ENCODE data around the gene NELFCD. TPM values are rescaled to one million over a fixed set of nuclear protein-coding genes. Genes with fewer than 3 reads are reported as not detected.

NELFCD gene
- total RNA-seq, 1 experiment from 2014 or later: 82.8 TPM

DNA sequence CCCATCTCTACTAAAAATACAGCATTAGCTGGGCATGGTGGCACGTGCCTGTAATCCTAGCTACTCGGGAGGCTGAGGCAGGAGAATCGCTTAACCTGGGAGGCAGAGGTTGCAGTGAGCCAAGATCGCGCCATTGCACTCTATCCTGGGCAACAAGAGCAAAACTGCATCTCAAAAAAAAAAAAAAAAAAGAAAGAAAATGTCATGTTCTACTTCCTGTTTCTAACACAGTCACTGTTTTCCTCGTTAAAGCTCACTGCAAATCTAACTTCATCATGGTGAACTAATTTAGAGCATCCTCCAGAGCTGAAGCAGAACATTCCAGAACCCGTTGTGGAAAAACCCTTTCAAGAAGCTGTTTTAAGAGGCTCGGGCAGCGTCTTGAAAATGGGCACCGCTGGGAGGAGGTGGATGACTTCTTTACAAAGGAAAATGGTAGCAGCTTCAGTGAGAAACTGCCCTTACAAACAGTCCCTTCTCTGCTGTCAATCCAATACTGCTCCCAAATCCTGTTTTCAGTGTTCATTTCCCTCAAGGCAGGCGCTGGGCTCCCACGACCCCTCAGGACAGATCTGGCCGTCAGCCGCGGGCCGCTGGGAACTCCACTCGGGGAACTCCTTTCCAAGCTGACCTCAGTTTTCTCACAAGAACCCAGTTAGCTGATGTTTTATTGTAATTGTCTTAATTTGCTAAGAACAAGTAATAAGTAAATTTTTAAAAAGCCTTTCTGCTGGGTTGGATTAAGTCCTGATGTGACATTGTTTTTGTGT, 13.5 kb downstream of the NELFCD start:
- DNase-seq (ENCODE audit: low read depth): no peak

DNA sequence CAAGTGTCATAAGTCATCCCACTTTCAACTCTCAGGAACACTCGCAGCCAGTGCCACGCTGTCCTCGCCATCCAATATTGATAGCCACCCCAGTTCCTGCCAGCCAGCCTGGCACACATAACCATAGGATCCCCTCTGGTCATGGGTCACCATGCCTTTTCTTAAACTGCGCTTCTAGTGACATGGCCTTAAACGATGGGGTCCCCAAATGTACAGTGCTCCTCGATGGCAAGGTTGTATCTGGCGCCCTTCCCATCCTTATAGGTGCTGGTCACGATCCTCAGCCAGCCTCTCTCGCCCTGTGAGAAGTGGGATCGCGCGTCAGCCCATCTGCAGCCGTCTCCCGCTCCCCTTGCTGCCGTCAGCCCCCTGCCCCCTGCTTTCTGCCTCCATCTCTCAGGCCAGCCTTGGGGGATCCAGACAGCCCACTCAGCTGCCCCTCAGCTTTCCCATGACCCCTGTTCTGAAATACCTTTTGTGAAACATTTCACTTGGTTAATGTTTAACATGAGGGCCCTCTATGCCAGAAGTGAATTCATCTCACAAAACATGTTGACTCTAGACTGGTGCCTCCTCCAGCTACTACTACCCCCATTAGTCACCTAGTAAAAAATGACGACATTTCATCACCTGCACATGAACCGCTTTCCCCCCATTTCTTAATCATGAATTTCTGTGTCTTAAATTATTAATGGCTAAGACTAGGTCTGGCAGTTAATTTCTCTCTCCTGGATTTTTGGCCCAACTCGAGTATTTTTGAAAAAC, 14.6 kb downstream of the NELFCD start:
- no peak for DNase-seq (ENCODE audit: low read depth)

DNA sequence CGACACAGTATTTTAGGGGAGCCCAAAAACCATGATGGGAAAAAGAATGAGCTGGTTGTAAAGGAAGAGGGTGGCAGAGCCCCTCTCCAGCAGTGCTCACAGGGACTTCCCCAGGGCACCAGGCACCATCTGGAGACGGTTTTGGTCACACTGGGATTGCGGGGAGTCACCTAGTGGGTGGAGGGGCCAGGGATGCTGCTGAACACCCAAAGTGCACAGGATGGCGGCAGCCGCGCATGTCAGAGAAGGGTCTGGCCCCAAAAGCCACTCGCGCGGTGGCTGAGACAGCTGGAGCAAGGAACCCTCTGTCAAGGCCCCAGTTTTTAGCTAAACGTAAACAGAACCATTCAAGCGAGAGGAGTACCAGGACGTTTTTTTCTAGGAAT, 15.2 kb downstream of the NELFCD start:
- no peak for DNase-seq (ENCODE audit: low read depth)

DNA sequence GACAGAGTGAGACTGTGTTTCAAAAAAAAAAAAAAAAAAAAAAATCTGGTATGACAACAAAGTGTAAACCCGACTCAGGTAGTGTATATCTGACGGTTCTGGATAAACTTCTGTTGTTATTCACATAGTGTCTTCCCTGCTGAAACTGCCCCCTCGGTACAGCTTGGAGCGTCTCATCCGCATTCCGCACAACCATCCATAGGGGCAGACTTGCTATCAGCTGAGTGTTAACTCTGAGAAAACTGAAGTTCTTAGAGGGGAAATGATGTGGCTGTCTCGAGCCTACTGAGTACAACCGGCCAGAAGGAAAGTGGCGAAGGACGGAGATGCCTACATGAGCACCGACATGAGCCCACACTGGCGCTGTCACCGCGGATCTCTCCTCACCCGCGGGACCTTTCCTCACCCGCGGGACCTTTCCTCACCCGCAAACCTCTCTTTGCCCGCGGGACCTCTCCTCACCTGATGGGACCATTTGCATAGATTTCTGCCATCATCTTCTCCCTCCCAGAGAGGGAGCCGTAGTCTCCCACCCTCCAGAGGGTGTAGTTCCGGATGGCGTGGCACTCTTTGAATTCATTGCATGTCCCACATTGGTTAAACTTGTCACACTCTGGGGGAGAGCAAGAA, 16.2 kb downstream of the NELFCD start:
- DNase-seq (ENCODE audit: low read depth): no peak

DNA sequence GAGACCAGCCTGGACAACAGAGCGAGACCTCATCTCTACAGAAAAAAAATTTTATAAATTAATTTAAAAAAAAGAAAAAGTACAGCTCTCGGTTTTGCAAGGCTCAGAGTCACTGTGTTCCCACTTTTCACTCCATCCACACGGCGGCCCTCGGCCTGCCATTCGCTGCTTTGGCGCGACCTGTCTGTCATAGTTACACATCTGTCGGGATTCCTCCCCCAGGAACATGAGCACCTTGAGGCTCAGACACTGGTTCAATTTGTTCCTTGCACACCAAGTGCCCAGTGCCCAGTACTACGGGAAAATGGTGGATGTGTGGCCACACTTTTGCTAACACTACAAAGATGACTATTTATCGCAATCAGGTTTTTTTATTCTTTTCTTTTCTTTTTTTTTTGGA, 17.6 kb downstream of the NELFCD start:
- DNase-seq (ENCODE audit: low read depth): no peak

DNA sequence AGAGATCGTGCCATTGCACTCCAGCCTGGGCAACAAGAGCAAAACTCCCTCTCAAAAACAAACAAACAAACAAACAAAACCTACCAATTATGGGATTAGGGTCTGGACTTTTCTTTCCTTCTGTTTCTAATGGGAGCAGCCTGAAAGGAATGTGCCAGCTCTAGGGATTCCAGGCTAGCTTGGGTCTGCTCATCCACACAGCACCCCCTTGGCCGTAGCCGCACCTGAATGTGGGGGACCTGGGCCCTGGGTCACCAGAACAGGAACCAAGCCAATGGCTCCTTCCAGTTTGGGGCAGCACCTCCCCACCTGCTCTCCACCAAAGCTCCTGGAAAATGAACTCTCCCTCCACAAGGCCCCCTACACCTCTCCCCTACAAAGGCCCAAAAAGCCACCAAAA, 19.3 kb downstream of the NELFCD start:
- DNase-seq (ENCODE audit: low read depth): no peak

DNA sequence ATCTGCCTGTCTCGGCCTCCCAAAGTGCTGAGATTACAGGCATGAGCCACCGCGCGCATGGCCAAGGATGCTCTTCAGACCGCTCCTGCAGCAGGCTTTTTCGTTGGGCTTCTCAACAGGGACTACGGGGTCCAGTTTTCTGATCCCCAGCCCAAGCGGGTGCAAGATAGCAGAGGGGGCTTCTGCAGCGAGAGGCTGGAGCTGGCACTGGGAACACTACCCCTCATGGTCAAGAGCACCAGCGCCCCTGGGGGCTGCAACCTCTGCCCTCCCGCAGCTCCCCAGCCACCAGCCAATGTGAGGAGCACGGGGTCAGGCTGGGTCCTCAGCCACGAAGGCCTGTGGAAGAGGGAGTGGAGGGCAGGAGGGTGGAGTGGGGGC, 20.0 kb downstream of the NELFCD start:
- DNase-seq (ENCODE audit: low read depth): no peak

DNA sequence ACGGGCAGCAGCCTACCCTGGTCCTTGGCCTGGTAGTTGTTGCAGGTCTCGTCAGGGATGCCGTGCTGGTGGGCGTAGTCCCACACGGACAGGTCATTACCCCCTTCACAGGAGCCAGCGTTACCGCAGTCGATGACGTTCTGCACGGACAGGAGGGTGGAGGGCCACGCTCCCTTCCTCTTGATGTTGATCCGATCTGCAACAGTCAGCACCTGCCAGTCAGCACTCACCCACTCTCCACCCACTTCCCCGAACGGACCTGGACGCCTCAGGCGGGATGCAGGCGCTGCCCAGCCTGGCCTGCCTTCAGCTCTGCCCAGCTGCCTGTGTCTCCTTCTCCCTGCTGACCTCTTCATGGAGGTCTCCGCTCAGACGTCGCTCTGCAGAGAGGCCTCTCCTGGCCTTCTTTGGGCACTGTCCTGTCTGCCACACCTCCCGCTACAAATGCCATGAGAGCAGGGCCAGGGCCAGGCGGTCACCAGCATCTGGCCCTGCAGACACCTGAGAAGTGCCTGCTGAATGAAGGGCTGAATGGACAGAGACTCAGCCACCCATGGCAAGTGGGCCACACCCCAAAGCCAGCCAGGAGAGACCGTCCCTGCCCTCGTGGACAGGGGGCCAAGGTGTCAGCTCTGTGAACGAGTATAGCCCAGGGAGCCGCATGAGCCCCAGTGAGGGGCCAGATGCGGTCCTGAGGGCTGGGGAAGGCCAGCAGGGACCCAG, 20.6 kb downstream of the NELFCD start:
- DNase-seq (ENCODE audit: low read depth): no peak

DNA sequence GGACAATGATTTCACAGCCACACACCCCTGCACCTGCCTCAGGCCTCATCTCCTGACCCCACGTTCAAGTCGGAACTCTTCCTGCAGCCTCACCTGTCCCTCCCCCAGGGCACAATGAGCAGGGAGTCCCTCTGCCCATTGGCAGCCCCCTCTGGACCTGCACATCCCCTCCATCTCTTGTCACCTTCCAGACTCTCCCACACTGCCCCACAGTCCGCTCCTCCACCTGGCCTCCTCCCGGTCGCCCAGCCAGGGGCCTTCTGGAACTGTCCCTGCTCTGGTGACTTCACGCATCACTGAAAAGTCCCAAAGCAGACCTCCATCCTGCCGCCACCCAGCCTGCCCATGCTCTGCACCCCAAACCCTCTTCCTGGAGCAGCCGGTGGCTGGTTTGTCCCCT, 21.3 kb downstream of the NELFCD start:
- DNase-seq (ENCODE audit: low read depth): no peak

DNA sequence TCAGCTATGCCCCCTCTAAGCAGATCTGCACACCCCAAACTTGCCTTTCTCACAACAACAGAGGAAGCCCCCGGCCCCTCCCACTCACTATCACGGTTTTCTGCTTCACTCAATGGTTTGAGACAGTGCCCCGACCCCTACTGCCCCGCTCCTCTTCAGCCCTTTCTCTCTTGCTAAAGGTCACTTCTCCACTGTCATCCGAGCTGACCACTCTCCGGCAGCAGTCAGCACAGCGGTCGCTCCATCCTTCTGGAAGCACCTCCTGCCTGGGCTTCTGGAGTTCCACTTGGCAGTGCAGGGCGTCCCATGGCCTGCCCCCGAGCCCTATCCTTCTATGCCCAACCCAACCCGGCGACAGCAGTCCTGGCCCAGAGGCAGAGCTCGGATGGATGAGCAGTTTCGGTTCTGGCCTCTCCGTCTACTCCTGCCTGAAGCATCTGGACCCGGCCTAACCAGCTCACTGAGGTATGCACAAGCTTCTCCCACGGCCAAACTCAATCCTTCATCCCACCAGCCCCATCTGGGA, 21.9 kb downstream of the NELFCD start:
- no peak for DNase-seq (ENCODE audit: low read depth)

DNA sequence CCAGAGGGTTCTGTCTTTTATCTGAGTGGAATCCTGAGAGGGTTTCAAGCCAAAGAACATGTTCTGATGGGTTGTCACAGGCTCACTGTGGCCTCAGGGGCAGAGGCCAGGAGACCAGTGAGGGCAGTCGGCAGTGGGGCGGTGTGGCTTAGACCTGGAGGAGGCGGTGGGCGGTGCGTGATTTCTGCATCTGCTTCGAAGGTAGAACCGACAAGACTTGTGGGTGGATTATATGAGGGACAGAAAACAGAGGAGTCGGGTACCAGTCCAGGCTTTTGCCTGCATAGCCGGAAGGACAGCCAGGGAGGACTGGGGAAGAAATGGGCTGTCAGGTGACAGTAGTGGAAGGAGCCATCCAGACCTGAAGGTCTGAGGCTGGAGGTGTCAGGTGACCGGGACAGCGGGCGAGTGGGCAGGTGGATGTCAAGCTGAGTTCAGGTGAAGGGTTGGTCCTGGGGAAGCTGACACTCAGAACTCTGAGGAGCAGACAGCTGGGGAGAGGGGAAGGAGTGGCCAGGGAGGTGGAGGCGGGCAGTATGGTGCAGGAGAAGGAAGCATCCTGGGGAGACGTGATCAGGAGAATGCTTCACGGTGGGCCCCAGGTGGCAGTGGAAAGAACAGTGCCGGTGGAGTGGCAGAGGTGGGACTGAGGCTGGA, 22.9 kb downstream of the NELFCD start:
- DNase-seq (ENCODE audit: low read depth): no peak

DNA sequence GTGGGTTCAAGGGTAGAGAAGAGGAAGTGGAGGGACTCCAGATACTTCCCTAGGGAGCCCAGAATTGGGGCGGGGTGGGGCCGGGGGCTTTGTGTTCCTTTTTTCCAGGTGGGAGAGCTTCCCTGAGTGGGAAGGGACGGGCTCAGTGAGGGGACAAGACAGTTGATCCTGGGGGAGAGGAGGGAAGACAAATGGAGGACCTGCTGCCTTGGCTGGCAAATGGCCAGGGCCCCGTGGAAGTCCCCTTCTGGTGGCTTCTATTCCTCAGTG, 23.4 kb downstream of the NELFCD start:
- no peak for DNase-seq (ENCODE audit: low read depth)

DNA sequence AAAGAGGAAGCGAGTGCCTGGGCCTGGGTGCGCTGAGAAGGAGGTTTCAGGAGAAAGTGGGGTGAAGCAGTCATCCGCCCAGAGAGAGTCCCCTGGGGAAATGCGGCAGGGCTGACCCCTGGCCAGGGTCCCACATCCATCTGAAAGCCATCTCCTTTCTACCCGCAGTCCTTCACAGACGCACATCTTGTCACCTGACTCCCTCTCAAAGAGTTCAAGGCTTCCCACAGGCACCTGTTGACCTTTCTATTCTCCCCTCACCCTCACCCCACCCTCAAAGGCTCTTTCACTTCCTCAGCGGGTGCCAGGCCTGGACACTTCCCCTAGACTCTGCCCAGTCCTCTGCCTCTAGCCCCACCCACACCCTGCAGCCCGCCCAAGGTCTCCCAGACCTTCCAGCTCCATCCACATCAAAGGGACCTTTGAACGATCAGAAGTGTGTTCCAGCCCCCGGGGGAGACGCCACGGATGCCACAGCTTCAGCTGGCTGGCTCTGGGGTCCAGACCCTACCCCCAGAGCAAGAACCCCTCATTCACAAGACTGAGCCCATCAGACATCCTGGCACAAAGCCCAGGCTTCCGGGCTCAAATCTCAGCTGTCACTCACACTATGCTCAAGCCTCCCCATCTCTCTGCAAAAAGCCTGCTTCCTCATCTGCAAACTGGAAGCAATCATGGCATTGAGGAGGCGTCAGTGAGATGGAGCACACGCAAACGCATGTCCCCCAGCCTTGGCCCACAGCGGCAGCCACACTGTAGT, 23.9 kb downstream of the NELFCD start:
- DNase-seq (ENCODE audit: low read depth): peak; percentile 60

DNA sequence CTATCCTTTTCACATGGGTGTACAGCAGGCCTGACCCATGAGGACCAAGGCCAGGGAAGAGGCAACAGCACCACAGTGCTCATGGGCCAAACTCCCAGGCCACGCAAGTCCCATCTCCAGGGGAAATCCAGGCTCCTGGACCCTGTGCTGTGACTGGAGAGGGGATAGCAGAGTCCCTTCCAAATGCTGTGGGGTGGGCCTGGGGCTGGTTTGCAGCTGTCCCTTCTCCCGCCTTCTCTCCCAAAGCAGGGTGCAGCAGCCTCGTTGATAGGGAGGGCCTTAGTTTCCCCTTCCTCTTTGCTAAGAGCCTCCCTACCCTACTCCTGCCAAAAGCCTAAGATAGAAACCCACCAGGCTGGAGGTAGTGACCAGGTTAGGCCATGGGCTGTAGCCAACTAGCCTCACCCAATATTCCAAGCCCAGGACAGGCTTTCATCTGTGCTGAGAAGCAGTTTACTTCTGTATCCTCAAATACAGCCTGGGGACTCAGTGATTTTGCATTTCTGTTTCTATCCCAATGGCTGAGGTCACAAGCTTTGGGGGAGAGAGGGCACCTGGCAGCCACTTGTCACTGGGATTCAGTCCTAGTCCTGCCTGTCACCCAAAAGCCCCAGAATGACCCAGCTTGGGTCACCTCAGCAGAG, 24.6 kb downstream of the NELFCD start:
- no peak for DNase-seq (ENCODE audit: low read depth)

DNA sequence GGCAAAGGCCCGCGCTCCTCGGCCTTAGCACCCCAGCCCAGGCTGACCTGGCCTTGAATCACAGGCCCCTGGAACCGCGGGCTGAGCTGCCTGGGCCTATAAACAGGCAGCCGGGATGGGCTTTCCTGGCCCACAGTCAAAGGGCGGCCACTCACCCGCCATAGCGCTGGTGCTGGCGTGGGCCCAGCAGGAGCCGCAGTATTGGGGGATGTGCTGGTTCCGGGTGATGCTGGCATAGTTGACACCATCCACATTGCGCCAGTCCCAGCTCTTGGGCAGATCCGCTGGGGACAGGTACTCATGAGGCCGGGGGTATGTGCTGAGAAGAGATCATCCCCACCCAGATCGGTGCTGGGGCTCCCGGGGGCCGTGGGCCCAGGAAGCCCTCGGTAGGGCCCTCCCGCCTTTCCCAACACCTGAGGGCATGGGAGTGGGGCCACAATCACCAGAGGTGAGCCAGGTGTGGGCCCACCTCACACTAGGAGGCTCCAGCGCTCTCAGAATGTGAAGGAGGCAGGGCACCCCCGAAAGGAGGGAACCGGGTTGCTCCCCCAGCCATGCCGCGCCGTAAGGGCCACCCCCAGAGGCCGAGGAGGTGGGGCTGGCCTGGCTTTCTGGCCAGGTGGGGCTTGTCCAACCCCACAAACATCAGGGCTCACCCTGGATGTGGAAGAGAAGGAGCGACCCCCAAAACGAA, 25.3 kb downstream of the NELFCD start:
- peak; percentile 65 for DNase-seq (ENCODE audit: low read depth)

DNA sequence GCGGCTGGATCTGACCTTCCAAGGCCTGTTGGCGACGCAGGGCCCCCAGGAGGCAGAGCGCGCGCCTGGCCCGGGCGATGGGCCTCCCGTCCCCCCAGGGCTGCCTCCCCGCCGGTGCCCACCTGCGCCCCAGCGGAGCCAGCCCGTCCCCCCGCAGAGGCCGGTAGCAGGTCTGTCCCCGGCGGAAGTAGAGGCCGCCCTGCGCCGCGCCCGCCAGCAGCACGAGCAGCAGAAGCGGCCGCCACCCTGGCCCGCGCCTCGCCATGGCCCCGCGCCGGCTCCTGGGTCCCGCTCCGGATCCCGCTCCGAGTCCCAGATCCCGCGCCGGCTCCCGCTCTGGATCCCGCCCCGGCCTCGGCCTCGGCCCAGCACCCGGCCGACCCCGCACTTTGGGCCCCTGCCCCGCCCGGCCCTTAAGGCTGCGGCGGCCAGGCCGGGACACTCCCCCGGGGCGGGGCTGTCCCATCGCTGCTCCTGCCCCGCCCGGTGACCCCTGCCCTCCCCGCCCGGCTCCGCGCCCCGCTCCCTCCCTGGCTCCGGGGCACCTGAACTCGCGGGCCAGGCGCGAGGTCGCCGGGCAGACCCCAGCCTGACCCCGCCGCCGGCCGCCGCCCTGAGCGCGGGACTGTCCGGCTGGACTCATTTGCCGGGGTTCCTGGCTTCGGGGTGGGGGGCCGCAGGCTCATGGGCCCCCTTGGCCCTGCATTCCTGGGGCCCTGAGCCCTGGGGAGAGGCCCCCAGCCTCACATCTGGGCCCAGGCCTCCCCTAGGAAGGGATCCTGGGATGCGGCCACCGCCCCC, 26.0 kb downstream of the NELFCD start, which contains the start of gene CTSZ:
Gene CTSZ, minus strand, starts transcription at position 391 of the 801 bp plus-strand sequence. Its CDS starts 126 bp downstream, at position 265.
- DNase-seq (ENCODE audit: low read depth): peak; percentile 72

DNA sequence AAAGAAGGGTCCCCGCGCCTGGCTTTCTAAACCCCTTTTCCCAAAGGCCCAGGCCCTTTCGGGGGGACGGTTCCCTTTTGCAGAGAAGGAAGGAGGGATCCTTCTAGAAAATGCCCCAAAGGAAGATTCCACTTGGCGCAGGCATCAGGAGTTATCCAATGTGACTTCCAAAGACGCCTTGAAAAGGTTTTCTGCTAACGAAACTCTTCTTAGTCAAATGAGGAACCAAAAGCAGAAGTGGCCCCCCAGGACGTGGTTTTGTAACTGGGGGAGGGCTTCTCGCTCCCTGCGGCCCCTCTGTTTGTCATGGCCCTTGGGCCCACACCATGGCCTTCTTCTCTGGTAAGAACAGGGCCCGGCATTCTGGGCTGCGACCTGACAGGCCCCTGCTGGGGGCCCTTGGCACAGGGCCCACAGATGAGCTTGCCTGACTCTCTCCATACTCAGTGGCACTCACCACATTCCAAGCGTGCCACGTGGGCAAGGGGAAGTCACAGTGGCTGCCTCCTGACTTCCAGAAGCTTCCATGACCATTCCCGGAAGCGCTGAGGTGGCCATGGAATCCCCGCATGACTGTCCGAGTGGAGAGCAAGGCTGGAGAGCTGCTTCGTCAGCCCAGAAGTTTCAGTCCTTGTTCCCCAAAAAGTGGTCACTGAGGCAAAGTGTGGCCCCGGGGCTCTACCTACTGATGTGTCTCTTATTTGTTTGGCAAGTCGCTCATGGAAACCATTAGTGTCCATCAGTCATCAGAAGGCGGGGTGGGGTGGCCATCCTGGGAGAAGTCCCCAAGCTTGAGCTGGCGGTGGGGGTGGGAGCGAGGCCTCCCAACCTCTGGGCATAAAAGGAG, 26.8 kb downstream of the NELFCD start:
- no peak for DNase-seq (ENCODE audit: low read depth)

Data from RPMI7951 (cell line).